Sigmoid colon (tissue), 7 donors: ENCODE measurements around the gene KCNQ5. TPM values are rescaled to one million over a fixed set of nuclear protein-coding genes. Genes with fewer than 3 reads are reported as not detected.

Experiments
- DNase-seq: peaks from one replicate; pipeline ENCODE4 v3.0.0-alpha.2; 2019
- H3K27ac ChIP-seq, 4 donors: fragments of 200-600 bp; sonication (generic); one replicate each; pipeline ENCODE4 v1.5.1; 2016 to 2019; ENCODE audit warnings: mild to moderate bottlenecking in 1 of 4
- H3K27me3 ChIP-seq, 3 donors: fragments of 200-600 bp; sonication (generic); one replicate each; pipeline ENCODE4 v1.5.1; 2019; ENCODE audit warnings: mild to moderate bottlenecking in 1 of 3
- H3K36me3 ChIP-seq, 4 donors: fragments of 200-600 bp; sonication (generic); one replicate each; pipeline ENCODE4 v1.5.1; 2016 to 2019
- H3K4me1 ChIP-seq, 4 donors: fragments of 200-600 bp; sonication (generic); one replicate each; pipeline ENCODE4 v1.5.1; 2017 to 2019
- H3K4me3 ChIP-seq, 4 donors: fragments of 200-600 bp; sonication (generic); one replicate each; pipeline ENCODE4 v1.5.1; 2017 to 2019; ENCODE audit warnings: mild to moderate bottlenecking in 2 of 4, moderate library complexity in 1 of 4
- H3K9me3 ChIP-seq, 4 donors: fragments of 200-600 bp in 3 of 4; sonication (generic) in 3 of 4; one replicate each; pipeline versions ENCODE4 v1.5.1 to v1.6.1; 2013 to 2019
- EP300 ChIP-seq, 4 donors: sonication (generic); formaldehyde crosslinking; IDR thresholded peaks; one replicate each; pipeline ENCODE4 v1.6.1; 2017; ENCODE audit warnings: antibody characterized with exemption in 4 of 4
- POLR2A ChIP-seq, 2 donors: fragments of 450-650 bp; IDR thresholded peaks; one replicate each; pipeline ENCODE4 v1.6.1; 2016; ENCODE audit warnings: antibody characterized with exemption in 2 of 2, mild to moderate bottlenecking in 2 of 2, moderate library complexity in 2 of 2
- POLR2AphosphoS5 ChIP-seq, 4 donors: sonication (generic); formaldehyde crosslinking; IDR thresholded peaks; one replicate each; pipeline ENCODE4 v1.6.1; 2017; ENCODE audit warnings: antibody characterized with exemption in 4 of 4
- WGBS, 2 donors: extraction: QIAGEN DNeasy Blood & Tissue Kit; methylation state at CpG; one replicate each; pipeline ENCODE4 v1.1.7; 2013; 5-methylcytosine and 5-hydroxymethylcytosine counted together
- intact Hi-C: fragments of 100-400 bp; cut with DNase I; formaldehyde crosslinking; loops from one replicate; pipeline ENCODE4 v1.15.1; 2023
- polyA plus RNA-seq, 3 donors: library from polyadenylated mRNA; stranded (reverse); fragments of 200-250 nt; gene quantifications; one replicate each; pipeline ENCODE4 v1.2.3, GENCODE V29; 2013
- total RNA-seq, 4 donors: library from RNA; depleted of rRNA; stranded (reverse); fragments of >200 nt; gene quantifications; one replicate each; pipeline ENCODE4 v1.1.0, GENCODE V29; 2016
- TF ChIP-seq, protein P1 (sequence below), 4 experiments: fragments of 450-650 bp in 3 of 4; fragments of 200-600 bp in 1 of 4; IDR thresholded peaks; one replicate each; pipeline ENCODE4 v1.5.1; 2016 to 2019; ENCODE audit warnings: antibody characterized with exemption in 4 of 4, mild to moderate bottlenecking in 3 of 4, moderate library complexity in 2 of 4
- donor health status: healthy with polysubstance abuse.
- donor health status: Bipolar disorder and iron deficiency.
- donor health status: healthy.

KCNQ5 gene
- total and polyA plus RNA-seq, 7 donors, result 0.49 to 2.1 (median 1.1) TPM; not detected in 2

DNA sequence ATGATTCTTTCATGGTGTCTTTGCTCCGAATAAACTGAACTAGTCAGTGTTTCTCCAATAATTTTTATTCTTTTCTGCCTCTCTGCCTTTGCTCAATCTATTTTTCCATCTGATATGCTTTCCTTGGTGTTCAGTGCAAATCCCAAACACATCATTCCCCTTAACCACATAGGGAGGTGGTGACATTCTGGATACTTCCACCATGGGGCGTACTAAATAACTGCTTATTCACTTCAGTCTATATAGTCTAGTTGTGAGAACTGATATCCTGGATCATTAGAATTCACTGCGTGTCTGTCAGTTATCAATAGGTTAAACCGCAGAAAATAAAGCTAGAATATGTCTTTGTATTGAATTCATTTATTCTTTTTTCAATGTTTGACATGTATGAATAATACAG is 83.1 kb downstream of the KCNQ5 start:
- Histone ChIP-seq H3K36me3 (no peaks in the 10 kb centered on the region), H3K4me1 (no peaks in the 10 kb centered on the region), H3K9me3 (no peaks in the 10 kb centered on the region), H3K27ac (no peak overlapping the region), H3K27me3 (no peaks in the 10 kb centered on the region), H3K4me3 (no peak overlapping the region)
- TF ChIP-seq, protein P1, sequence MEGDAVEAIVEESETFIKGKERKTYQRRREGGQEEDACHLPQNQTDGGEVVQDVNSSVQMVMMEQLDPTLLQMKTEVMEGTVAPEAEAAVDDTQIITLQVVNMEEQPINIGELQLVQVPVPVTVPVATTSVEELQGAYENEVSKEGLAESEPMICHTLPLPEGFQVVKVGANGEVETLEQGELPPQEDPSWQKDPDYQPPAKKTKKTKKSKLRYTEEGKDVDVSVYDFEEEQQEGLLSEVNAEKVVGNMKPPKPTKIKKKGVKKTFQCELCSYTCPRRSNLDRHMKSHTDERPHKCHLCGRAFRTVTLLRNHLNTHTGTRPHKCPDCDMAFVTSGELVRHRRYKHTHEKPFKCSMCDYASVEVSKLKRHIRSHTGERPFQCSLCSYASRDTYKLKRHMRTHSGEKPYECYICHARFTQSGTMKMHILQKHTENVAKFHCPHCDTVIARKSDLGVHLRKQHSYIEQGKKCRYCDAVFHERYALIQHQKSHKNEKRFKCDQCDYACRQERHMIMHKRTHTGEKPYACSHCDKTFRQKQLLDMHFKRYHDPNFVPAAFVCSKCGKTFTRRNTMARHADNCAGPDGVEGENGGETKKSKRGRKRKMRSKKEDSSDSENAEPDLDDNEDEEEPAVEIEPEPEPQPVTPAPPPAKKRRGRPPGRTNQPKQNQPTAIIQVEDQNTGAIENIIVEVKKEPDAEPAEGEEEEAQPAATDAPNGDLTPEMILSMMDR (IDR thresholded peaks at IDR 0.05), result no peak
- TF ChIP-seq EP300 (IDR thresholded peaks at IDR 0.05) (no peak), POLR2AphosphoS5 (IDR thresholded peaks at IDR 0.05) (no peak), POLR2A (IDR thresholded peaks at IDR 0.05) (no peak)
- 82 to 89% methylated on average over 4 of the region's 4 CpGs for WGBS, 2 donors
- no peak for DNase-seq
- intact Hi-C loops, result no loop called here

DNA sequence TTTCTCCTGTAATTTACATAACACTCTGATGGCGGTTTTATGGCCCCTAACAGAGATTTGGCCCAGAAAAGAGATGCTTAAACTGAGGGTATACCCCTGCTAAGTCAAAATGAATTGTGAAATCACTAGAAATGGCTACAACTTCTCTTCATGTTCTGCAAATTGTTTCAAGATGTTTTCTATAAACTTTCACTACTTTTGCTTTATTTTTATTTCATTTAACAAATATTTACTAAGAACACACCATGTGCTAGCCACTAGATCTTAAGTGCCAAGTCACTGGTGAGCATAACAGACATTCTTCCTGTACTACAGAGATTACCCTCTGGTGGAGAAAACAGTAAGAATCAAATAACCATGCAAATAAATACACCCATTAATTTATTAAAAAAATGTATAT is 87.6 kb downstream of the KCNQ5 start:
- WGBS, 2 donors, result 23 to 68% methylated on average over 1 of the region's 1 CpG
- TF ChIP-seq, protein P1 (IDR thresholded peaks at IDR 0.05), result no peak
- no peak for TF ChIP-seq POLR2A (IDR thresholded peaks at IDR 0.05)
- TF ChIP-seq POLR2AphosphoS5 (IDR thresholded peaks at IDR 0.05), result no peak
- TF ChIP-seq EP300 (IDR thresholded peaks at IDR 0.05), result no peak
- DNase-seq, result no peak
- H3K9me3 ChIP-seq, result no peaks in the 10 kb centered on the region
- no peaks in the 10 kb centered on the region for H3K36me3 ChIP-seq
- no peaks in the 10 kb centered on the region for H3K27me3 ChIP-seq
- no peak overlapping the region for H3K4me3 ChIP-seq
- H3K4me1 ChIP-seq, result no peaks in the 10 kb centered on the region
- intact Hi-C loops, result no loop called here
- H3K27ac ChIP-seq, result no peak overlapping the region

DNA sequence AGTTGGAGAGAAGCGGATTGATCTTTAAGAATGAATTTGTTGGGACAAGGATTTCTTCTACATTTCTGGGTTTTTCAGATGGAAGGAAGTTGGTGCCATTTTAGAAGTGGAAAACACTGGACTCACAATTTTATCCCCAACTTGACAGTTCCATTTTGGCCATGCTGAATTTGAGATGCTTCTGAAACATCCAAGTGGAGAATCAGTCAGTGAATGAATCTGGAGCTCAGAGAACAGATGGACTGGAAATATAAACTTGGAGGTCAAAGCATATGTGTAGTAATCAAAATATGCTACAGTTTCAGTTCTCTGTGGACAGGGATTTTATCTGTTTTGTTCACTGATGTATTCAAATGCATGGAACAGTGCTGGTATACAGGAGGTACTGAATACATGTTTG is 89.9 kb downstream of the KCNQ5 start:
- DNase-seq, result no peak
- Histone ChIP-seq H3K27ac (no peak overlapping the region), H3K4me1 (no peaks in the 10 kb centered on the region), H3K9me3 (no peaks in the 10 kb centered on the region), H3K4me3 (no peak overlapping the region), H3K27me3 (no peaks in the 10 kb centered on the region), H3K36me3 (no peaks in the 10 kb centered on the region)
- WGBS, 2 donors, result 94 to 97% methylated on average over 1 of the region's 1 CpG
- intact Hi-C loops, result no loop called here
- TF ChIP-seq, protein P1 (IDR thresholded peaks at IDR 0.05), result no peak
- TF ChIP-seq POLR2A (IDR thresholded peaks at IDR 0.05) (no peak), POLR2AphosphoS5 (IDR thresholded peaks at IDR 0.05) (no peak), EP300 (IDR thresholded peaks at IDR 0.05) (no peak)

DNA sequence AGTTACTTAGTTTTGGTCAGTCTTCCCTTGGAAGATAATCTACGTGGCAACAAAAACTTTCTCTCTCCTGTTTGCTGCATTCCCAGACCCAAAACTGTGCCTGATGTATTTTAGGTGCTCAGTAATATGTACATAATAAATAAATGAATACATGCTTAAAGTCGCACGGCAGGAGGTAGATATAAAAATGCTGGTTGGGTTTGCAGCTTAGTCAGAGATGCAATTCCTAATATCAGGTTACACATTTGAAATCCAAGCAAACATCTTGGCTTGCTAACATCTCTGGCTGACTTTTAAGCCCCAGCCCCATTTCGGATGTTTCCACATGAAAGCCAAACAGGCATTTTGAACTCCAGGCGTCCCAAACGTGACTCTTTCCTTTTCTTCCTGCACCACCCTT is 91.0 kb downstream of the KCNQ5 start:
- no peaks in the 10 kb centered on the region for H3K36me3 ChIP-seq
- no peak for DNase-seq
- H3K27me3 ChIP-seq, result no peaks in the 10 kb centered on the region
- no peak overlapping the region for H3K4me3 ChIP-seq
- 59 to 81% methylated on average over 6 of the region's 6 CpGs for WGBS, 2 donors
- TF ChIP-seq, protein P1 (IDR thresholded peaks at IDR 0.05), result no peak
- TF ChIP-seq POLR2AphosphoS5 (IDR thresholded peaks at IDR 0.05) (no peak), POLR2A (IDR thresholded peaks at IDR 0.05) (no peak), EP300 (IDR thresholded peaks at IDR 0.05) (no peak)
- no peaks in the 10 kb centered on the region for H3K4me1 ChIP-seq
- intact Hi-C loops, result no loop called here
- no peaks in the 10 kb centered on the region for H3K9me3 ChIP-seq
- no peak overlapping the region for H3K27ac ChIP-seq

DNA sequence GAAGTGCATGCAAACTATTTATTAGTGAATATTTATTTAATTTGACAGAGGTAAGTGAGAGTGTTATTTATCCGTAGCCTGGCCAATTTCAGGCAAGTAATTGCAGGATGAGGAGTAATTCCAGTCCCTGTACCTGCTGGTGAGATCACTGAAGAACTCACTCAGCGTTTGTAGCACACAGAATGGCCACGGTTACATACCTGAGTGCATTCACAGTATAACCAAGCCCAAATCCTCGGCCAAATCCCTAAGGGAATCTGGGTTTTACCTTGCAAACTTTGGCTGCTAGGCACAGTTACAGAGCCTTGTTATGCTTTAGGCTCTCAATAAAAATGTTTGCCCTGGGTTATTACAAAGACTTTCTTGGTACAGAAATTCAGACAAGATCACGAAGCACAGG is 93.3 kb downstream of the KCNQ5 start:
- no peak for DNase-seq
- 53 to 80% methylated on average over 5 of the region's 5 CpGs for WGBS, 2 donors
- no peaks in the 10 kb centered on the region for H3K27me3 ChIP-seq
- intact Hi-C loops, result no loop called here
- H3K27ac ChIP-seq, result no peak overlapping the region
- no peaks in the 10 kb centered on the region for H3K4me1 ChIP-seq
- no peaks in the 10 kb centered on the region for H3K9me3 ChIP-seq
- H3K36me3 ChIP-seq, result no peaks in the 10 kb centered on the region
- no peak overlapping the region for H3K4me3 ChIP-seq
- TF ChIP-seq POLR2A (IDR thresholded peaks at IDR 0.05), result no peak
